H1 (cell line): ENCODE results near the gene COQ7. TPM values are rescaled to one million over a fixed set of nuclear protein-coding genes. Genes with fewer than 3 reads are reported as not detected.

ENCODE experiments used
- ATF2 ChIP-seq: IDR thresholded peaks from 2 replicates; pipeline ENCODE4 v1.6.1; 2012; ENCODE audit warnings: low read length, inconsistent platforms
- CHD2 ChIP-seq: IDR thresholded peaks from 2 replicates; pipeline ENCODE4 v1.6.1; 2012; ENCODE audit warnings: low read length, improper control_type of control experiment
- HDAC6 ChIP-seq: IDR thresholded peaks from one replicate; pipeline ENCODE4 v1.7.1; 2012; ENCODE audit warnings: low read depth, mild to moderate bottlenecking, inconsistent platforms, low read length, moderate library complexity
- polyA plus RNA-seq, 7 experiments: library from polyadenylated mRNA; depleted of rRNA in 3 of 7; stranded (reverse) in 5 of 7; unstranded in 2 of 7; fragments of >200 nt in 5 of 7; fragments of 200-250 nt in 2 of 7; gene quantifications; 1 replicate in 5 of 7; 2 replicates in 1 of 7; 4 replicates in 1 of 7; pipeline versions ENCODE4 v1.2.1 to v1.2.3, GENCODE V29; 2011 to 2013; ENCODE audit warnings: missing spikeins in 2 of 7, mixed read lengths in 2 of 7
- total RNA-seq: library from RNA; stranded (reverse); fragmentation: NEBNext Ultra II Directional; extraction: Animal tissue kit (Norgen Biotek cat#: 25700); gene quantifications from 2 replicates; pipeline ENCODE4 v1.2.1, GENCODE V29; 2021

COQ7 gene
- total and polyA plus RNA-seq, 2 of the 8 experiments (the other 6 are each of a cell fraction or from before 2014, with no cell fraction given), result 7.1 to 15.2 TPM

GRCh38 chr16:19112099-19112407 is 44.6 kb downstream of the COQ7 start (continued):
- TF ChIP-seq ATF2, result no peak
- TF ChIP-seq HDAC6, result no peak
- no peak for TF ChIP-seq CHD2
